Measurements from ENCODE around the gene CEP350. TPM values are rescaled to one million over a fixed set of nuclear protein-coding genes. Genes with fewer than 3 reads are reported as not detected.

The CEP350 gene
- polyA plus RNA-seq, 1 of the 3 experiments (the other 2 are of a cell fraction), result 2.9 TPM

DNA sequence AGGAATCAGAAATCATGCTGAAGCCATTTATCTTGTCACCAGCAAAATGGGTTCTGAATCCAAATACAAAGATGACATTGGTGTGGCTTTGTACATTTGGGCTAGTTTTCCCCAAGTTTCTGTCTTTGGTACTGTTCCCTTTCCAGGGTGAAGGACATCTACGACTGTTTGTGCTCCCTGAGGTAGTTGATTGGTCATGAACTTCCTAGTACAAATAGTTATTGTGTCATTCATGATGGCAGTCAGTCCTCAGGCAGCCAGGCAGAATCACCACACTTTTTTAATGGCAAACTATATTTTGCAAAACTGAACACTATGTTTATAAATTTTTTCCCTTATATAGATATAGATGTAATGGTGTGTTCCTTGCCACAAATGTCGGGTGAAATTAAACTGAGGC is 46.0 kb downstream of the CEP350 start:
- Histone ChIP-seq H3K27ac (ENCODE audit: low read depth in 2 of 2, low read length in 1 of 2) (no peak overlapping the region), H4K20me1 (ENCODE audit: insufficient read depth) (no peaks in the 10 kb centered on the region), H3K9me2 (0 out of 2 replicates have a peak, but pooled peaks cover 5% of the 10 kb centered on the region), H3K4me2 (no peak overlapping the region), H3K36me3 (replicated peaks in 1 of 2; ENCODE audit: control insufficient read depth in 1 of 2, insufficient read depth in 2 of 2, low read length in 1 of 2) (peaks cover 30 to 36% of the 10 kb centered on the region in 2 experiments), H3K4me1 (ENCODE audit: control insufficient read depth in 1 of 2, insufficient read depth in 2 of 2, low read depth in 1 of 2, low read length in 1 of 2) (no peaks in the 10 kb centered on the region), H3K9me3 (no peaks in the 10 kb centered on the region), H3K9ac (no peak overlapping the region), H3K79me2 (ENCODE audit: insufficient read depth) (peaks cover 8% of the 10 kb centered on the region; the same call in 1 of the 2 replicates), H2AFZ (ENCODE audit: low read depth) (no peak overlapping the region), H3K4me3 (ENCODE audit: low read depth in 2 of 2, low read length in 1 of 2) (no peak overlapping the region), H3F3A (replicated peaks; ENCODE audit: insufficient read depth) (peaks cover 4% of the 10 kb centered on the region), H3K27me3 (ENCODE audit: insufficient read depth) (no peaks in the 10 kb centered on the region)
- POLR2A ChIA-PET, result no interaction called here
- no peak for DNase-seq
- CTCF ChIA-PET, result no interaction called here
- TF ChIP-seq FOXJ3 (CRISPR knock-in tag; IDR thresholded peaks at IDR 0.05) (no peak), NFIC (IDR thresholded peaks at IDR 0.05; ENCODE audit: borderline replicate concordance) (no peak), YY1 (IDR thresholded peaks at IDR 0.05; ENCODE audit: low read depth) (no peak), RXRA (IDR thresholded peaks at IDR 0.05; ENCODE audit: borderline replicate concordance, low read depth) (no peak), MEF2A (IDR thresholded peaks at IDR 0.05; ENCODE audit: borderline replicate concordance, low read depth) (no peak), ELF1 (IDR thresholded peaks at IDR 0.05) (no peak), FOXM1 (IDR thresholded peaks at IDR 0.05; ENCODE audit: low read depth) (no peak), GABPA (IDR thresholded peaks at IDR 0.05; ENCODE audit: low read depth) (no peak), POLR2AphosphoS5 (IDR thresholded peaks at IDR 0.05; ENCODE audit: low read depth, low read length) (no peak), RCOR1 (IDR thresholded peaks at IDR 0.05; ENCODE audit: low read length) (no peak), SMC3 (IDR thresholded peaks at IDR 0.05; ENCODE audit: low read depth, low read length) (no peak), SIN3A (IDR thresholded peaks at IDR 0.05; ENCODE audit: borderline replicate concordance, low read depth, low read length) (no peak), GATA2 (CRISPR knock-in tag; IDR thresholded peaks at IDR 0.05) (no peak), EZH2phosphoT487 (IDR thresholded peaks at IDR 0.05; ENCODE audit: borderline replicate concordance, low read depth) (no peak)
- TF ChIP-seq, protein P1, sequence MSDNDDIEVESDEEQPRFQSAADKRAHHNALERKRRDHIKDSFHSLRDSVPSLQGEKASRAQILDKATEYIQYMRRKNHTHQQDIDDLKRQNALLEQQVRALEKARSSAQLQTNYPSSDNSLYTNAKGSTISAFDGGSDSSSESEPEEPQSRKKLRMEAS (IDR thresholded peaks at IDR 0.05; ENCODE audit: low read depth), result no peak
- TF ChIP-seq, protein P2, sequence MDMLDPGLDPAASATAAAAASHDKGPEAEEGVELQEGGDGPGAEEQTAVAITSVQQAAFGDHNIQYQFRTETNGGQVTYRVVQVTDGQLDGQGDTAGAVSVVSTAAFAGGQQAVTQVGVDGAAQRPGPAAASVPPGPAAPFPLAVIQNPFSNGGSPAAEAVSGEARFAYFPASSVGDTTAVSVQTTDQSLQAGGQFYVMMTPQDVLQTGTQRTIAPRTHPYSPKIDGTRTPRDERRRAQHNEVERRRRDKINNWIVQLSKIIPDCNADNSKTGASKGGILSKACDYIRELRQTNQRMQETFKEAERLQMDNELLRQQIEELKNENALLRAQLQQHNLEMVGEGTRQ (IDR thresholded peaks at IDR 0.05; ENCODE audit: borderline replicate concordance, low read depth, low read length), result no peak
- TF ChIP-seq, protein P3, sequence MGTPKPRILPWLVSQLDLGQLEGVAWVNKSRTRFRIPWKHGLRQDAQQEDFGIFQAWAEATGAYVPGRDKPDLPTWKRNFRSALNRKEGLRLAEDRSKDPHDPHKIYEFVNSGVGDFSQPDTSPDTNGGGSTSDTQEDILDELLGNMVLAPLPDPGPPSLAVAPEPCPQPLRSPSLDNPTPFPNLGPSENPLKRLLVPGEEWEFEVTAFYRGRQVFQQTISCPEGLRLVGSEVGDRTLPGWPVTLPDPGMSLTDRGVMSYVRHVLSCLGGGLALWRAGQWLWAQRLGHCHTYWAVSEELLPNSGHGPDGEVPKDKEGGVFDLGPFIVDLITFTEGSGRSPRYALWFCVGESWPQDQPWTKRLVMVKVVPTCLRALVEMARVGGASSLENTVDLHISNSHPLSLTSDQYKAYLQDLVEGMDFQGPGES (IDR thresholded peaks at IDR 0.05; ENCODE audit: low read depth, low read length), result no peak
- TF ChIP-seq, protein P4, sequence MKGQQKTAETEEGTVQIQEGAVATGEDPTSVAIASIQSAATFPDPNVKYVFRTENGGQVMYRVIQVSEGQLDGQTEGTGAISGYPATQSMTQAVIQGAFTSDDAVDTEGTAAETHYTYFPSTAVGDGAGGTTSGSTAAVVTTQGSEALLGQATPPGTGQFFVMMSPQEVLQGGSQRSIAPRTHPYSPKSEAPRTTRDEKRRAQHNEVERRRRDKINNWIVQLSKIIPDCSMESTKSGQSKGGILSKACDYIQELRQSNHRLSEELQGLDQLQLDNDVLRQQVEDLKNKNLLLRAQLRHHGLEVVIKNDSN (IDR thresholded peaks at IDR 0.05; ENCODE audit: borderline replicate concordance, low read depth), result no peak
- WGBS (ENCODE audit: low lambda C conversion rate), result 92% methylated on average over 2 of the region's 2 CpGs

All from SK-N-SH (cell line).